ENCODE results near the gene EPC1. TPM values are rescaled to one million over a fixed set of nuclear protein-coding genes. Genes with fewer than 3 reads are reported as not detected.
A peak's percentile ranks its signal among the peaks of the same experiment; 100 is the strongest.

EPC1 gene
- total and polyA plus RNA-seq, 5 donors from 2014 or later, result 46.6 to 218 (median 62.2) TPM

GRCh38 chr10:32376097-32376496 lies 29.1 kb upstream of the EPC1 start:
- H3K36me3 ChIP-seq (ENCODE audit: control insufficient read depth, insufficient read depth, low read length), result peaks cover 6% of the 10 kb centered on the region
- H3K4me3 ChIP-seq (ENCODE audit: low read depth, low read length), result peak overlapping the region; percentile 95
- ATAC-seq (ENCODE audit: low read depth in 2 of 2) (no peak), DNase-seq (no peak)
- Mint-ChIP-seq H3K27ac (peak overlapping the region in 2 of 3 donors; percentile 75 to 81), H3K27me3 (no peaks in the 10 kb centered on the region), H3K36me3 (peaks cover 14% of the 10 kb centered on the region), H3K4me3 (peak overlapping the region in 1 of 4 donors; percentile 81), H3K4me1 (peaks cover 5 to 42% (median 33%) of the 10 kb centered on the region in 4 donors), H3K9me3 (no peaks in the 10 kb centered on the region)
- peaks cover 50% of the 10 kb centered on the region for H3K4me1 ChIP-seq (ENCODE audit: control insufficient read depth, insufficient read depth, low read length, poor library complexity, severe bottlenecking)
- no peaks in the 10 kb centered on the region for H3K9me3 ChIP-seq (ENCODE audit: control insufficient read depth in 2 of 2, low read length in 2 of 2)
- H3K27me3 ChIP-seq (ENCODE audit: control insufficient read depth, insufficient read depth, low read length), result no peaks in the 10 kb centered on the region
- H3K27ac ChIP-seq (ENCODE audit: insufficient read depth, low read length, poor library complexity, severe bottlenecking), result peak overlapping the region; percentile 89

GRCh38 chr10:32375631-32376030 lies 28.7 kb upstream of the EPC1 start:
- DNase-seq (no peak), ATAC-seq (ENCODE audit: low read depth in 2 of 2) (no peak)
- H3K27me3 ChIP-seq (ENCODE audit: control insufficient read depth, insufficient read depth, low read length), result no peaks in the 10 kb centered on the region
- Mint-ChIP-seq H3K36me3 (peaks cover 16% of the 10 kb centered on the region), H3K4me1 (peaks cover 5 to 46% (median 37%) of the 10 kb centered on the region in 4 donors), H3K27me3 (no peaks in the 10 kb centered on the region), H3K4me3 (peak overlapping the region in 3 of 4 donors; percentile 78 to 80 (median 79)), H3K27ac (peak overlapping the region in 1 of 3 donors; percentile 37), H3K9me3 (no peaks in the 10 kb centered on the region)
- H3K36me3 ChIP-seq (ENCODE audit: control insufficient read depth, insufficient read depth, low read length), result peaks cover 10% of the 10 kb centered on the region
- H3K4me1 ChIP-seq (ENCODE audit: control insufficient read depth, insufficient read depth, low read length, poor library complexity, severe bottlenecking), result peaks cover 55% of the 10 kb centered on the region
- H3K9me3 ChIP-seq (ENCODE audit: control insufficient read depth in 2 of 2, low read length in 2 of 2), result no peaks in the 10 kb centered on the region
- peak overlapping the region; percentile 34 for H3K27ac ChIP-seq (ENCODE audit: insufficient read depth, low read length, poor library complexity, severe bottlenecking)
- H3K4me3 ChIP-seq (ENCODE audit: low read depth, low read length), result peak overlapping the region; percentile 95

- Histone ChIP-seq H3K9me3 (ENCODE audit: control insufficient read depth in 2 of 2, low read length in 2 of 2) (no peaks in the 10 kb centered on the region), H3K4me1 (ENCODE audit: control insufficient read depth, insufficient read depth, low read length, poor library complexity, severe bottlenecking) (peaks cover 57% of the 10 kb centered on the region), H3K27me3 (ENCODE audit: control insufficient read depth, insufficient read depth, low read length) (no peaks in the 10 kb centered on the region), H3K27ac (ENCODE audit: insufficient read depth, low read length, poor library complexity, severe bottlenecking) (peak overlapping the region; percentile 47), H3K4me3 (ENCODE audit: low read depth, low read length) (peak overlapping the region; percentile 95), H3K36me3 (ENCODE audit: control insufficient read depth, insufficient read depth, low read length) (peaks cover 17% of the 10 kb centered on the region)
- peaks cover 16% of the 10 kb centered on the region for H3K36me3 Mint-ChIP-seq
- no peak for DNase-seq
- ATAC-seq (ENCODE audit: low read depth in 2 of 2), result no peak
- no peaks in the 10 kb centered on the region for H3K27me3 Mint-ChIP-seq
- H3K27ac Mint-ChIP-seq, result peak overlapping the region in 2 of 3 donors; percentile 32
- peaks cover 5 to 54% (median 42%) of the 10 kb centered on the region in 4 donors for H3K4me1 Mint-ChIP-seq
- H3K9me3 Mint-ChIP-seq, result no peaks in the 10 kb centered on the region
- H3K4me3 Mint-ChIP-seq, result peak overlapping the region; percentile 54 to 79 (median 76)
Measured at GRCh38 chr10:32374605-32375004, 27.6 kb upstream of the EPC1 start.

GRCh38 chr10:32373496-32373895 lies 26.5 kb upstream of the EPC1 start:
- no peak for DNase-seq
- H3K36me3 Mint-ChIP-seq, result peaks cover 16% of the 10 kb centered on the region
- H3K9me3 Mint-ChIP-seq, result no peaks in the 10 kb centered on the region
- Histone ChIP-seq H3K27ac (ENCODE audit: insufficient read depth, low read length, poor library complexity, severe bottlenecking) (no peak overlapping the region), H3K27me3 (ENCODE audit: control insufficient read depth, insufficient read depth, low read length) (no peaks in the 10 kb centered on the region), H3K36me3 (ENCODE audit: control insufficient read depth, insufficient read depth, low read length) (peaks cover 17% of the 10 kb centered on the region), H3K9me3 (ENCODE audit: control insufficient read depth in 2 of 2, low read length in 2 of 2) (no peaks in the 10 kb centered on the region), H3K4me1 (ENCODE audit: control insufficient read depth, insufficient read depth, low read length, poor library complexity, severe bottlenecking) (peaks cover 55% of the 10 kb centered on the region), H3K4me3 (ENCODE audit: low read depth, low read length) (peak overlapping the region; percentile 43)
- no peak for ATAC-seq (ENCODE audit: low read depth in 2 of 2)
- H3K4me1 Mint-ChIP-seq, result peaks cover 9 to 64% (median 45%) of the 10 kb centered on the region in 4 donors
- no peaks in the 10 kb centered on the region for H3K27me3 Mint-ChIP-seq
- H3K4me3 Mint-ChIP-seq, result peak overlapping the region; percentile 45 to 80 (median 48)
- H3K27ac Mint-ChIP-seq, result peak overlapping the region; percentile 80 to 86 (median 82)

GRCh38 chr10:32373031-32373430 lies 26.1 kb upstream of the EPC1 start:
- Histone ChIP-seq H3K4me3 (ENCODE audit: low read depth, low read length) (peak overlapping the region; percentile 43), H3K4me1 (ENCODE audit: control insufficient read depth, insufficient read depth, low read length, poor library complexity, severe bottlenecking) (peaks cover 60% of the 10 kb centered on the region), H3K27me3 (ENCODE audit: control insufficient read depth, insufficient read depth, low read length) (no peaks in the 10 kb centered on the region), H3K9me3 (ENCODE audit: control insufficient read depth in 2 of 2, low read length in 2 of 2) (no peaks in the 10 kb centered on the region), H3K27ac (ENCODE audit: insufficient read depth, low read length, poor library complexity, severe bottlenecking) (no peak overlapping the region), H3K36me3 (ENCODE audit: control insufficient read depth, insufficient read depth, low read length) (peaks cover 21% of the 10 kb centered on the region)
- peak overlapping the region; percentile 39 to 80 (median 47) for H3K4me3 Mint-ChIP-seq
- H3K27me3 Mint-ChIP-seq, result no peaks in the 10 kb centered on the region
- peaks cover 9 to 68% (median 49%) of the 10 kb centered on the region in 4 donors for H3K4me1 Mint-ChIP-seq
- no peak for DNase-seq
- H3K9me3 Mint-ChIP-seq, result no peaks in the 10 kb centered on the region
- peaks cover 16% of the 10 kb centered on the region for H3K36me3 Mint-ChIP-seq
- H3K27ac Mint-ChIP-seq, result peak overlapping the region in 2 of 3 donors; percentile 44 to 86
- ATAC-seq (ENCODE audit: low read depth in 2 of 2), result no peak

- no peaks in the 10 kb centered on the region for H3K9me3 Mint-ChIP-seq
- Histone ChIP-seq H3K36me3 (ENCODE audit: control insufficient read depth, insufficient read depth, low read length) (peaks cover 21% of the 10 kb centered on the region), H3K4me3 (ENCODE audit: low read depth, low read length) (peak overlapping the region; percentile 42), H3K9me3 (ENCODE audit: control insufficient read depth in 2 of 2, low read length in 2 of 2) (no peaks in the 10 kb centered on the region), H3K4me1 (ENCODE audit: control insufficient read depth, insufficient read depth, low read length, poor library complexity, severe bottlenecking) (peaks cover 67% of the 10 kb centered on the region), H3K27ac (ENCODE audit: insufficient read depth, low read length, poor library complexity, severe bottlenecking) (peak overlapping the region; percentile 50), H3K27me3 (ENCODE audit: control insufficient read depth, insufficient read depth, low read length) (no peaks in the 10 kb centered on the region)
- H3K4me3 Mint-ChIP-seq, result peak overlapping the region; percentile 52 to 80 (median 59)
- H3K27me3 Mint-ChIP-seq, result no peaks in the 10 kb centered on the region
- H3K27ac Mint-ChIP-seq, result peak overlapping the region; percentile 86 to 92 (median 86)
- ATAC-seq (ENCODE audit: low read depth in 2 of 2), result no peak
- peaks cover 16% of the 10 kb centered on the region for H3K36me3 Mint-ChIP-seq
- peaks cover 14 to 73% (median 54%) of the 10 kb centered on the region in 4 donors for H3K4me1 Mint-ChIP-seq
- DNase-seq, result no peak
Measured at GRCh38 chr10:32372000-32372875, 25.3 kb upstream of the EPC1 start.

GRCh38 chr10:32371101-32371500 lies 24.1 kb upstream of the EPC1 start:
- no peak for DNase-seq
- Mint-ChIP-seq H3K4me1 (peaks cover 20 to 85% (median 62%) of the 10 kb centered on the region in 4 donors), H3K27me3 (no peaks in the 10 kb centered on the region), H3K4me3 (peak overlapping the region in 2 of 4 donors; percentile 3 to 48), H3K9me3 (no peaks in the 10 kb centered on the region), H3K27ac (peak overlapping the region; percentile 56 to 86 (median 62)), H3K36me3 (peaks cover 16% of the 10 kb centered on the region)
- H3K9me3 ChIP-seq (ENCODE audit: control insufficient read depth in 2 of 2, low read length in 2 of 2), result no peaks in the 10 kb centered on the region
- H3K4me1 ChIP-seq (ENCODE audit: control insufficient read depth, insufficient read depth, low read length, poor library complexity, severe bottlenecking), result peaks cover 79% of the 10 kb centered on the region
- no peak for ATAC-seq (ENCODE audit: low read depth in 2 of 2)
- peak overlapping the region; percentile 50 for H3K27ac ChIP-seq (ENCODE audit: insufficient read depth, low read length, poor library complexity, severe bottlenecking)
- H3K27me3 ChIP-seq (ENCODE audit: control insufficient read depth, insufficient read depth, low read length), result no peaks in the 10 kb centered on the region
- peak overlapping the region; percentile 28 for H3K4me3 ChIP-seq (ENCODE audit: low read depth, low read length)
- peaks cover 21% of the 10 kb centered on the region for H3K36me3 ChIP-seq (ENCODE audit: control insufficient read depth, insufficient read depth, low read length)

Measured in CD4-positive, CD25-positive, alpha-beta regulatory T cell (primary cell).